Activated effector memory CD4-positive, alpha-beta T cell treated with anti-CD3 and anti-CD28 coated beads, Interleukin-2, amount 50 U/mL, for 16 hours (primary cell): Measurements from ENCODE around the gene DPP7.
A peak's percentile ranks its signal among the peaks of the same experiment; 100 is the strongest.
"Not testable (repeated sequence)": the region's sequence is repeated elsewhere in the genome, so short reads cannot be mapped to it uniquely, and the experiment has no call there.

Experiments
- DNase-seq: peaks from one replicate; pipeline ENCODE4 v3.0.0-alpha.2; 2020

The DPP7 gene

DNA sequence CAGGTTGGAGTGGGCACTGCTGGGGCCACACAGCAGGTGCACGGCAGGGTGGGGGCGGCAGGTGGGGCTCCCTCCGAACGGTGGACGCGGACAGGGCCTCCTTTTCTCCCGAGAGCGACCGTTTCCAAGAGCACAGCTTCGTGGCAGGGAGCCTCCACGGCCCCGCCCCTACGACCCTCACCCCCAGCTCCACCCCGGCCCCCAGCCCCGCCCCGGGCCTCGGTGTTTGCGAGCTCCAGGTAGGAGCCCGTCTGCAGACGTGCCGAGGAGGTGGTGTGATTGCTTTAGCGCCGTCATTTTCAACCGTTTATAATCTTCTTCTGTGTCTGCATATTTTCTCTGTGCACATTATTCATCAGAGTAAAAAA, 33.2 kb upstream of the DPP7 start:
- no peak for DNase-seq

DNA sequence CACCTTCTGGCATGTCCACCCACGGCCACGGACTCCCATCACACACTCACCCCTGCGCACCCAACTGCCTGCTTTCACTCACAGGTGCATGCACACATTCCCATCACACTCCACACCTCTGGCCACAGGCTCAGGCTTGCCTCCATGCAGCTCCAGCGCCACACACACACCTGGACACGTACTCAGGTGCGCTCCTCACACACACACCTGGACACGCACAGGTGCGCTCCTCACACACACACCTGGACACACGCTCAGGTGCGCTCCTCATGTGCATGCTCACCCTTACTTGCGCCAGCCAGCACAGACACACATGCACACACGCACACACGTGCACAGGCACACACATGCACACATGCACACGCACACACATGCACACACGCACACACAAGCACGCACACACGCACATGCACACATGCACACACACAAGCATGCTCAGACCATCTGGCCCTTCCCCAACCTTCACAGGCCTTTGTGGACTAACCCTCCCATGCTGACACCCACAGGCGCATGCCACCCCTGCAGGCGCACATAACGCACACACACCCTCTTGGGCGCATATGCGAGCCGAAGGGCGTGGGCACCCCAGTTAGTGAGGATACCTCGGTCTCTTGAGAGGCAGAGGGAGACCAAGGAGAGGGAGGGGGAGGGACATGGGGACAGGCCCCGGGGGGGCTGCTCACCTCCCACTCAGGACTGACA, 32.7 kb upstream of the DPP7 start:
- no peak for DNase-seq

DNA sequence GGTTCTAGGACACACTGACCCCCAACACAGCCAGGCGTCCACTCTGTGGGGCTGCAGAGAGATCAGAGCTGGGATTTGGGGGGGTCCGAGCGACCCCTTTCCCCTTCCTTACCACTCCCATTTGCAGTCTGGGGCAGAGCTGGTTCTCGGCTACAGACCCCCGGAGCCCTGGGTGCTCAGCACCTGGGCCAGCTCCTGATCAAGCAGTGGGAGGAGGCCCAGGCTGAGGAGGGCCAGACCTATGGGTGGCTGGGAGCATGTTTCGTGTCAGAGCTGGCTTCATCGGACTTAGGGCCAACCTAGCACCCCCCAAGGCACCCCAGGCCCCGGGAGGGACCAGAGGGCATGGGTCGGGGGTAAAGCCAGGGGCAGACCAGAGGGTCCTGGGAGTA, 32.0 kb upstream of the DPP7 start:
- no peak for DNase-seq

DNA sequence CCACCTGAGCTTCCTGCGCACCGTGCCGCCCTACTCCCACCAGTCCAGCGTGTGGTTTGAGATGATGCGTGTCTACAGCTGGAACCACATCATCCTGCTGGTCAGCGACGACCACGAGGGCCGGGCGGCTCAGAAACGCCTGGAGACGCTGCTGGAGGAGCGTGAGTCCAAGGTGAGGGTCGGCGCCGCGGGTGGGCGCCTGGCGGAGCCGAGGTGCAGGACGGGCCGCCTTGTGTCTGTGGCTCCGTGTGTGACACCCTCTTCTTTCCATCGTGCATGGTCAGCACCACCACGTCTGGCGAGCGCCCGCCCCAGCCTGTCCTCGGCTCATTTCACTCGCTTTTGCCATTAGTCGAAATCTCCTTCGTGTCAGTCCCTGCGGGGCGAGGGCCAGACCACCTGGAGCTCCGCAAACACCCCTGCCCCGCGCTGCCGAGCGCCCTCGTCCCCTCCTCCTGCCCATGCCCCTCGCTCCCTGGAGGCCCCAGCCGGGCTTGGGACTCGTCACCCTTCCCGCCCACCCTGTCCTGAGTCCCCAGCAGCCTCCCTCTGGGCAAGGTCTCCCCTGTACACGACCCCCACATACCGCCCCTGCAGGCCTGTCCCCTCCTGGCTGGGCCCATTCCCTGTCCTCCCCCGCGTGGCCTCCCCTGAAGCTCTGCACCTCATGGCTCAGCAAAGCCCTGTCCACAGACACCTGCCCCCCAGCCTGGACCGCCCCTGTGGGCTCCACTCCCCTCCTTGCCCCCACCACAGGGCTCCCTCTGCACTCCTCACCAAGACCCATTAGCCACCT, 31.4 kb upstream of the DPP7 start:
- DNase-seq = no peak

DNA sequence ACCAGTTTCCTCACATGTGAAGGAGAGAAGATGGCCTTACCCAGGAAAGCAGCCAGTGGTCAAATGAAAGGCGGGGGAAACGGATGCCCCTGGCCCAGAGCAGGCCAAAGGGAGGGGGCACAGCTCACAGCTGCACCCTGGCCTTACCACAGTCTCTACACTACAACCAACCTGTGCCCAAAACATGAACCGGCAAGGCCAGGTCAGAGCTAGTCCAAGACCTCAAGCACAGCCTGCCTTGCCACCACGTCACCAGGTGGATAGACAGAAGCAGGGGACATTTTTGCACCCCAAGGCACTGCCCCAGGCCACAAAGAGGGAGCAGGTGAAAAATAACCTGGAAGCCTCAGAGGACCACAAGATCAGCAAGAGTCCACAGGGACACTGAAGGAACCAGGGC, 28.9 kb upstream of the DPP7 start:
- DNase-seq = no peak

DNA sequence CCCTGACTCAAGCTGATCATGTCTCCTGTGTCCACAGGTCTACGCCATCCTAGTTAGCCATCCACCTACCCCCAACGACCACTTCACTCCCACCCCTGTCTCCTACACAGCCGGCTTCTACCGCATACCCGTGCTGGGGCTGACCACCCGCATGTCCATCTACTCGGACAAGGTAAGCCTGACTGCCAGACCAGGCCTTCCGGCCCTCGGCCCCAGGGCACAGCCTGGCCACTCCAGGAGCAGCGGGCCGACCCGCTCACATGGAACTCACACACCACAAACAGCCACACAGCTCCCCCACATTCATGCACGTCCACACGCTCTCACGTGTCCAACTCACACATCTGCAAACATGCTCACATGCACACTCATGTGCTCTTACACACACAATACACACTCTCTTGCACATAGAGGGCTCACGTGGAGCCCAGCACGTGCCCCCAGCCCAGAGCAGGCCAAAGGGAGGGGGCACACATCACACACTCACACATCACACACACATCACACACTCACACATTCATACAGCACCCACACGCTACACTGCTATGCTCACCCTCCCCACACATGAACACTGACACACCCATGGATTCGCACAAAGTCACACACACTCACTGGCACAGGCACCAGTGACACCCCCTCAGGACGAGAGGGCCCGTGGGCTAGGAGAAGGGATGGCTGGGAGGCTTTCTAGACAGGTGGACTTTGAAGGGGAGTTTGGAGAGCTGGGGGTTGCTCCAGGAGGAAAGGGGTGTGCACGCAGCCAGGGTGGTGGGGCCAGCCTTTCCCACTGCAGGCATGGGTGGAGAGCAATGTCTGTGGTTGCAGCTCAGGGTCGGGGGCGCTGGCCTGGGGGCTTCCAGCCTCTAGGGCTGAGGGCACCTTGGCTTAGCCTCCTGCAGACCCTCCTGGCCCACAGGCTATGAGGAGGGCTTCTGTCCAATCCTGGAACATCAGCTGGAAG, 27.7 kb upstream of the DPP7 start:
- DNase-seq = no peak

DNA sequence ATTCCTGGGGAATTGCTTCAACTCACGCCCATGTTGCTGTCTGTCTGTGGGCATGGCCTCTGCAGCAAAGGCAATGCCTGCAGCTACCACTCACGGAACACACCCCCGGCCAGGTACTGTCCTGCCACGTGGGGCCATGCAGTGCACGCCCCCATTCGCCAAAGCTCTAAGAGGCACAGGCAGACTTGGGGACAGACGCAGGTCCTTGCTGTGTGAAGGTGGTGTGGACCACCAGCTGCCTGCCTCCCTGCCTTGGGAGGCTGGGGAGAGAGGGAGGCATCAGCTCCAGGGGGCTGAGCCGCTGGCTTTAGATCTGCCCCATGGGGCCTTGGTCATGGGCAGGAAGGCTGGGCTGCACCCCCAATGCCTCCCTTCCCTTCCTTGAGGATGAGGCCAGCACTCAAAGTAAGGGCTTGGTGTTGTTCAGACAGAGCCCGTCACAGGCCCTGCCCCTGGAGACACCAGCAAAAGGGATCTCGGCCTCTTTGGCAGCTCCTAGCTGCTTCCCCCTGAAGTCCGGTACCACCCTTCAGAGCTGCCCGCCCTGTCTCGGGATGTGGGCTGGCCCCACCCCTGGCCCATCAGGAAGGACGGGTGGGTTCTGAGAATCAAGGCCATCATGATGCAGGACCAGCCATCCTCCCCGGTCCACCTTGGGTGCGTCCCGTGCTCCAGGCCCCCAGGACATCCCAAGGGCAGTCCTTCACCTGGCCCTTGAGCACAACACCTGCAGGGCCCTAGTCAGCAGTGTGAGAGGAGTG, 26.7 kb upstream of the DPP7 start:
- no peak for DNase-seq

DNA sequence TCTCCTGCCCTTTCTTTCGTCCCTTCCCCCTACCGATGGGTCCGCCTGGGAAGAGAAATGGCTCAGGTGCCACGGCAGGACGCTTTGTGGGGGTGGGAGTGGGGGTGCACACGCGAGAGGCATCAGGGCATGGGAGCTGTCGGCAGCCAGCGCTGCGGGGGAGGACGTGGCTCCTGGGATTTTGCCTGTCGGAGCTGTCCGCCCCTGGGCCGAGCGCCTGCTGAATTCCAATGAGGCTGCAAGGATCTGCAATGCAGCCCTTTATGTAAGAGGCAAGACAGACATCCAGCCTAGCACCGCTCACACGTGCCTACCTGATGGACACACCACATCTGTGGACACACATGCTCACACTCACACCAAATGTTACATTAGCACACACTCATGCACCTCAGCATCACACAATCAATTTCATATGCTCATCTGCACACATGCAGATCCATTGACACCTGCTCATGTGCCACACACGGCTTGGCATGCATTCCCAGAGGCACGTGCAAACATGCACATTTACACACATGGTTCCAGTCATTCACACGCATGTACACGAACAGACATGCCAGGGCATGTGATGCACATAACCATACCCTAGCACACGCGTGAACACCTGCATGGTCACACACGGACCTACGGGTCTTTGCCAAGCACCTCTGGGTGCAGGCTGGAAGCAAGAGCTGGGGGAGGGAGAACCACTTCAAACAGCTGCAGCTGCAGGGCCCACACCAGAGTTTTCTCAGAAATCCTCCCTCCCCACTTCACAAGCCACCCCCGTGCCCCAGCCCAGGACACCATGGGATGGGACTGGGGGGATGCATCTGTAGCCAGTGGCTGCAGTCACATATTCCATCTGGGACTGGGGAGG, 25.8 kb upstream of the DPP7 start:
- DNase-seq = no peak

DNA sequence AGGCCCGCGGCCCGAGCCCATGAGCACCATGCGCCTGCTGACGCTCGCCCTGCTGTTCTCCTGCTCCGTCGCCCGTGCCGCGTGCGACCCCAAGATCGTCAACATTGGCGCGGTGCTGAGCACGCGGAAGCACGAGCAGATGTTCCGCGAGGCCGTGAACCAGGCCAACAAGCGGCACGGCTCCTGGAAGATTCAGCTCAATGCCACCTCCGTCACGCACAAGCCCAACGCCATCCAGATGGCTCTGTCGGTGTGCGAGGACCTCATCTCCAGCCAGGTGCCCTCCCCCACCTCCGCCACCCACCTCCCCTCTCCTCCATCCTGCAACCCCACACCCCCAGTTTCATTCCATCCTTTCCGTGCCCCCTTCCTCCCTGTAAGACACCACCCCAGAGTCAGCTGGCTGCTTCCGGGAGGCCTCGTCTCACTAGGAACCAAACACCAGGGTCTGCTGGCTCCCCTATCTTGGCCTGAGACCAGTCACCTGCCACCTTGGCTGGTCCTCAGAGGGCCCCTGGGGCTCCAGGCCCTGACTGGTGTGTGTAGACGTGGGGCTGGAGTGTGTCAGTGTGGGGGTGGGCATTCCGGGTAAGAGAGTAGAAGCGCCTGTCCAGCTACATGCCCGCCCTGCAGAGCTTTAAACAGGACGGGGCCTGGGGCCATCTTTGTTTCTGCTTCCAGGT, 25.1 kb upstream of the DPP7 start:
- DNase-seq = no peak

DNA sequence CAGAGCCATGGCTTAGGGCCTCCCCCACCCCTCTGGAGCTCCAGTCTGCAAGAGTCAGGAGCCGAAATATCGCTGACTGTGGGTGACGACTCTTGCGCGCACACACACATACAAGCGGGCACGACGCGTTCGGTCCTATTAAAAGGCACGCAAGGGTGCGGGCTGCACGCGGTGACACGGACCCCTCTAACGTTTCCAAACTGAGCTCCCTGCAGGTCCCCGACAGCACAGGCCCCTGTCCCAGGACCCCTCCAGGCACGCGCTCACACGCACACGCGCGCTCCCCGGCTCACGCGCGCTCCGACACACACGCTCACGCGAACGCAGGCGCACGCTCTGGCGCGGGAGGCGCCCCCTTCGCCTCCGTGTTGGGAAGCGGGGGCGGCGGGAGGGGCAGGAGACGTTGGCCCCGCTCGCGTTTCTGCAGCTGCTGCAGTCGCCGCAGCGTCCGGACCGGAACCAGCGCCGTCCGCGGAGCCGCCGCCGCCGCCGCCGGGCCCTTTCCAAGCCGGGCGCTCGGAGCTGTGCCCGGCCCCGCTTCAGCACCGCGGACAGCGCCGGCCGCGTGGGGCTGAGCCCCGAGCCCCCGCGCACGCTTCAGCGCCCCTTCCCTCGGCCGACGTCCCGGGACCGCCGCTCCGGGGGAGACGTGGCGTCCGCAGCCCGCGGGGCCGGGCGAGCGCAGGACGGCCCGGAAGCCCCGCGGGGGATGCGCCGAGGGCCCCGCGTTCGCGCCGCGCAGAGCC, 24.4 kb upstream of the DPP7 start, which contains the start of gene GRIN1:
GRIN1 (plus strand) TSS at position 433 of the 746 bp plus-strand sequence. CDS start 333 bp downstream, outside the sequence.
- DNase-seq = peak; percentile 73

DNA sequence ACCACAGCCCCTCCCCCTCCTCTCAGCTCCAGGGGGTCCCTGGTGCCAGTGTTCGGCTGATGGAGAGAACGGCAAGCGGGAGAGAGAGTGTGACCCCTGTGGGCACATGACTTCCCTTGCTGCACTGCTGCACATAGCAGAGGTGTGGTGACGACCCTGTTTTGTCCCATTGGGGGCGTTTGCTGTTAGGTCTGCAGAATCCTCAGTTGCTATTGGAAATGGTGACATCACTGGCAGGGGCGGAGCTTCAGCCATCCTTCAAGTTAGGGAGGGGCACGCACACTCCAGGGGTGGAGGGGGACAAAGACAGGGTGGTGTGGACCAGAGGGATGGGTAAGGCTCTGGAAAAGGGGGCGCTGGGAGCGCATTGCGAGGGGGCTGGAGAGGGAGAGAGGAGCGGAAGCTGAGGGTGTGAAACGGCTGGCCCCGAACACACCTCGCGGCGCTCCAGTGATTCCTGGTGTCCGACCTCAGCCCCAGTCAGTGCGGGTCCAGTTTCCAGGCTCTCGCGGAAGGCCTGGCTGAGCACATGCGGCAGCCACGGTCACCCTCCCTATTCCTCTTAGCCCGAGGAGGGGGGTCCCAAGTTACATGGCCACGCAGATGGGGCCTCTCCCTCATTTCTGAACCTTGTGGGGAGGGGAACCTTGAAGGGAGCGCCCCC, 23.7 kb upstream of the DPP7 start:
- DNase-seq = no peak

DNA sequence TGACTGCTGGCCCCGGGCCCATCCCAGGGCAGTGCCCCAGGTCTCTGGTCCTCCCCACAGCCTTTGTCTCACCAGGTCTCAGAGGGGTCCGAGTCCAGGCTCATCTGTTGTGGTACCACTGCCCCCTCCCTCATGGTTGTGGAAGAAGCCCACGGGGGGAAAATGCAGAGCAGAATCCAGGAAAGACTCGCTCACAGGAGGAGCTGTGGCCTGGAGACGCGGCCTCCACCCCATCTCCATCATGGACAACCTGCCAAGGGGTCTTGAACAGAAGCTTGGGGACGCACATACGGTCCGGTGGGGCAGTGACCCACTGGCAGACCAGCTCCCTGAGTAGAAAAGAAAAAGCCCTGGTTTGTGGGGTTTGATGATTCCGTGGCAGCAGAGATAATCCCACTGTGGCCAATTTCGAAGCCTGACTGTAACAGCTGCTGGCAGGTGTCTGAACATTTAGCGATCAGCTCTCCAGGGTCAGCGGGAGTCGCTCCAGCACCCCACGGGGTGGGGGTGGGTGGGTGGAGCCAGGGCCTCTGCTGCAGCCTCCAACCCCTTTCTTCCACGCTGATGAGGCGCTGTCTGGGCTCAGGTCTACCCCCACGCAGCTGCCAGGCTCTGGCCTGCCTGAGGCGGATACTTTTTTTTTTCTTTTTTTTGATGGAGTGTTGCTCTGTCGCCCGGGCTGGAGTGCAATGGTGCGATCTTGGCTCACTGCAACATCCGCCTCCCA, 22.5 kb upstream of the DPP7 start:
- DNase-seq = no peak

DNA sequence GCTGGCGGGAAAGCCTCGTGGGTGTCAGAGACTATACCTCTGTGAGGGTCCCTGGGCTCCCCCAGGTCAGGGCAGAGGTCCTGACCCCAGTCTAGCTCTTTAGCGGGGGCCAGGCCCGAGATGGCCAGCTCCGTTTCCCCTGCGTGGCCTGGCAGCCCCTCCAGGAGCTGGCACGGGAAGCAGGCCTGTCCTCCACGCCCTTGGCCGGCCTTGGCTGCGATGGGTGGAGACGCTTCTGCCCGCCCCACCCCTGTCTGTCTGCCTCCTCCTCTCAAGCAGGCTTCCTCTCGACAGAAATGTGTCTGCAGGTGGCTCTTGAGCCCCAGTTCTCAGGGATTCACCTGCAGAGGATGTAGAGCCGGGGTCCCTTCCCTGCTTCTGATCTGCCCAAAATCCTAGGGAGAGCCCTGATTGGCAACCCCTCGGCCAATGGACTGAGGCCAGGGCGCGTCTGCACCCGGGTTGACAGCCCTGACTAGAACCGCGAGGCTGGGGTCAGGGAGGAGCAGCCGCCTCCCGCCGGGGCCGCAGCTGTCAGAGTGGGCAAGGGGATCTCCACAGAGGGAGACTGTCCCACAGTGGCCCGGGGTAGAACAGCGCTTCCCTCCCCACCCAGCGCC, 21.8 kb upstream of the DPP7 start:
- DNase-seq = no peak

DNA sequence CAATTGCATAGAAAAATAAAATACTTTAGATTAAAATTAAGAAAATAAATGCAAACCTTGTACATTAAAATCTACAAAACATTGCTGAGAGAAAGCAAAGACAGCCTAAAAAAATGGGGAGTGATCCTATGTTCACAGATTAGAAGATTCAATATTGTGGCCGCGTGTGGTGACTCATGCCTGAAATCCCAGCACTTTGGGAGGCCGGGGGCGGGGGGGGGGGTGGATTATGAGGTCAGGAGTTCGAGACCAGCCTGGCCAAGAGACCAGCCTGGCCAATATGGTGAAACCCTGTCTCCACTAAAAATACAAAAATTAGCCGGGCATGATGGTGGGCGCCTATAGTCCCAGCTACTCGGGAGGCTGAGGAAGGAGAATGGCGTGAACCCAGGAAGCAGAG, 20.6 kb upstream of the DPP7 start:
- DNase-seq = not testable (repeated sequence)

DNA sequence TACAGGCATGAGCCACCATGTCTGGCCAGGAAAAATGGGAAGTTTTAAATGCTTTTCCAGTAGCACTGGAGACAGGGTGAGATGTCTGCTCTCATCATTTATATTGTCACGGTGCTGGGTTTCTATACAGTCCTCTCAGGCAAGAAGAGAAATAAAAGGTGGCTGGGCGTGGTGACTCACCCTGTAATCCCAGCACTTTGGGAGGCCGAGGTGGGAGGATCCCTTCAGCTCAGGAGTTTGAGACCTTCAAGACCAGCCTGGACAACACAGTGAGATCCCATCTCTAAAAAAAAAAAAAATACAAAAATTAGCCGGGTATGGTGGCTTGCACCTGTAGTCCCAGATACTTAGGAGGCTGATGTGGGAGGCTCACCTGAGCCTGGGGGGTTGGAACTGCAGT, 19.7 kb upstream of the DPP7 start:
- no peak for DNase-seq

DNA sequence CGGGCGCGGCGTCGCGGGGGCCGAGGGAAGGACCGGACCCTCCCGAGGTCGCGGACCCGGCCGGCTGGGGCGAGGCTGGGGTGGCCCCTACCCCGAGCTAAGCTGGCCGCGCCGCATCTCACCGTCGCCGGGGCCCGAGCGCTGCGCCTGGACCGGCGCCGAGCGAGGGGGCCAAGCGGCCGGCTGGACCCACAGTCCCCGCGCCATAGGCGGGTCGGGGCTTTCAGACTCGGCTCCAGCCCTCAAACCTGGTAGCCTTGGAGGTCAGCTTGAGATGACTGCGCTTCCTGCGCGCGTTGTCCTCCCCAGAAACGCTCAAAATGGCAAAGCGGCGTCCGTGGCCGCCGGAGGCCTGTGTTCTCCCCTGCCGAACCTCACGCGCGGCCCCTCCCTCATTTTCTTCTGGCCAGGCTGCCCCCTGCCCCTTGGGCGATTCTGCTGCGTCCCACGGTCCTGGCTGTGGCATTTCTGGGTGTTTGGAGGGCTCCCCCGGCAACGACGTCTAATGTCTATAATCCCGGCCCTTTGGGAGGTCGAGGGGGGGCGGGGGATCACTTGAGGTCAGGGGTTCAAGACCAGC, 15.7 kb upstream of the DPP7 start:
- DNase-seq = no peak

DNA sequence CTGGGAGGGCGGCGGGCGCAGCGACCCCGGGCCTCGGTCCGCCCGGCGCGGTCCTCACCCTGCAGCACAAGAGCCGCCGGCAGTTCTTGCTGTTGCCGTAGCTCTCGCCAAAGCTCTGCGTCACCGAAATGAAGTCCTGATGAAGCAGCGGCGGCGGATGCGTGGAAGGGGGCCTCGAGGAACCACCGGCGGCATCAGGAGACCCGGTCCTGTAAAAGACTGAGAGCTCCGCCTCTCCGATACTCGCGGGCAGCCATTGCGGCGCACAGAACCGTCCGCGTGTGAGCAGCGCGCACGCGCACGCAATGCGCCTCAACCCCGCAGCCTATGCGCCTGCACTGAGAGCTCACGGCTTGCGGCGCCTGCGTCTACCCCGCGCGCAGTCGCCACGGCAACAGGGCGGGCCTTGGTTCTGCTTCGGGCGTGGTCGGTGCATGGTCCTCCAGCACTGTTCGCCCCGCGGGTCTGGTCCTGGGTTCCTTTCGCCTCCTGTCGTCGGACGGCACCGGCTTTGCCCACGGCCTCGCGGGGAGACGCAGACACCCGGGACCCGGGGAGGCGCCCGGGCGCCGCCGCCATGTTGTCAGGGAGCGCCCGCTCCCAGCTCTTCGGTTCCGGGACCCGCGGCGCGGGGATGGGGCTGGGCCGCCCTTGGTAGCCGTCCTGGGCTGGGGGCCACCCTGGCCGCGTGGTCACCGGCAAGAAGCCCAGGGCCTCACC, 15.1 kb upstream of the DPP7 start:
- peak; percentile 96 for DNase-seq
